Esophagus squamous epithelium (tissue), 4 donors: ENCODE data around the gene SLC43A3.

Experiments
- CTCF ChIP-seq, 6 experiments: fragments of 450-650 bp in 4 of 6; fragments of 200-600 bp in 2 of 6; sonication (generic) in 2 of 6; IDR thresholded peaks; one replicate each; pipeline ENCODE4 v1.5.1; 2016 to 2019; ENCODE audit warnings: antibody characterized with exemption in 6 of 6, mild to moderate bottlenecking in 4 of 6, moderate library complexity in 4 of 6
- POLR2A ChIP-seq, 4 donors: fragments of 450-650 bp; IDR thresholded peaks; one replicate each; pipeline ENCODE4 v1.6.1; 2017; ENCODE audit warnings: antibody characterized with exemption in 4 of 4, mild to moderate bottlenecking in 4 of 4, moderate library complexity in 3 of 4

GRCh38 chr11:57395905-57396623, 30.9 kb downstream of the SLC43A3 start:
- TF ChIP-seq POLR2A (IDR thresholded peaks at IDR 0.05) (no peak), CTCF (IDR thresholded peaks at IDR 0.05) (no peak)
